Activated T-cell treated with anti-CD3 and anti-CD28 coated beads for 24 hours (primary cell): Measurements from ENCODE around the gene AQP3.
"Not testable (repeated sequence)": the region's sequence is repeated elsewhere in the genome, so short reads cannot be mapped to it uniquely, and the experiment has no call there.

Experiments used
- DNase-seq: peaks from one replicate; pipeline ENCODE4 v3.0.0-alpha.2; 2020; ENCODE audit warnings: low read depth

The AQP3 gene

GRCh38 chr9:33408087-33408486, 39.3 kb downstream of the AQP3 start:
- no peak for DNase-seq

DNA sequence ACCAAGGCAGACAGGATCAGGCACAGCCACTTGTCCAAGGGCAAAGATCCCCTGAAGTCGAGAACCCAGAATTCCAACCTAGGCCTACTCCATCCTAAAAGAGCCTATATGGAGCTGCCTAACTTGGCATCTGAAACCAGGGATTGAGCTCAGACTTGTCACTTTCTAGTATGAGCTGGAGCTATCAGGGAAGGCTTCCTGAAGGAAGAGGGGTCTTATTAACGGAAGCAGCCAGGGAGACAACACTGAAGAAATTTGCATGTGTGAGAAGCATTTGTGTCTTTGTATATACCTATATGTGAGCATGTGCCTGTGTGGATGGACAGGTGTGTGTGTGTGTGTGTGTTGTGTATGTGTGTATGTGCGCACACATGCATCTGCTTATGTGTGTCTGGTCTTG, 40.3 kb downstream of the AQP3 start:
- DNase-seq: no peak

- no peak for DNase-seq
Observed at GRCh38 chr9:33404788-33405362, 42.5 kb downstream of the AQP3 start.

DNA sequence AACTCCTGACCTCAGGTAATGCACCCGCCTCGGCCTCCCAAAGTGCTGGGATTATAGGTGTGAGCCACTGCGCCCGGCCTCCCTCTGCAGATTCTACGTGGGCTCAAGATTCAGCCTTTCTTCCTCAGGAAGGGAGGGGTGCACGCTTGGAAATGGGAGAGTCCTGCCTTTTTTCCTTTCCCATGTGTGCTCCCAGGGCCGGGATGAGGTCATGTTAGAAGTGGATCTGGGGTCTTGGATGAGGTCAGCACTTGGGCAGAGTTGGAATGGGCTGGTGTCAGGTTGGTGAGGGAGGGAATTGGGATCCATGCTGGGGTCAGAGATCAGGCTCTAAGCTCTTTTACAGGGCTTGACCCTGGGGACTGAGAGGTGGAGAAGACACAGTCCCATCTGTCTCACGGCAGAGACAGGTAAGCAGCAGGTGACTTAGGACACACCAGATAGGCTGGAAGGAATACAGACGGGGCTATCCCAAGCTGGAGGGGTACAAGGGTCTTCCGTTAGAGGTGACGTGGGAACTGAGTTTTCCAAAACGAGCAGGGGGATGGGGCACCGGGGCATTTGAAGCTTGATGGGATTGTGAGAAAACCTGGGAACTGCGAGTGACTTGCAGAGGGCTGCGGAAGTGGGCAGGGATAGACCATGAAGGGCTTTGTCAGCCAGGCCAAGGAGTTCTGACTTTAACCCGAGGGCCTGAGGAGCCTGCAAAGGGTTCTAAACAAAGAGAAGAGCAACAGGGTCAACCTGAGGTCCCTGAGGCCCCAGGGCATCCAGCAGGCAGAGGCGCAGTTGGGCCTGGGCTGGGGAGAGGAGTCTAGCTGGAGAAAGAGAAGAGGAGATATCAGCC, 43.2 kb downstream of the AQP3 start:
- DNase-seq: no peak

DNA sequence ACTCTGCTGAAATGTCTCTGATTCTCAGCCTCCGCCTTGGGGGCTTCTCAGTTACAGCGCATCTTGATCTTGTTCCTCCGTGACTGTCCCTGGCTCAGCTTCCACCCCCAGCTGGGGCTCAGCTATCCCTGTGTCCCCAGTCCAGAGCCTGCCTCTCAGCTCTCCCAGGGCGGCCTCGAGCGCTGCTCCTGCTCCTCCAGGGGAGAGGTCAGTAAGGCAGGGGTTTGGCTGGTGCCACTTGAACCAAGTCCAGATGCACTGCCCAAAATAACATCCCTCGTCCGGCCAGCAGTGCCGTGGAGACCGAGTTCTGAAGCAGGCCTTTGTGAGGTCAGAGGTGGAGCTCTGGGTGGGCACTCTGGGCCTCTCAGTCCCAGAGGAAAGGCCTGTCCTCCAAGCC, 45.0 kb downstream of the AQP3 start, which contains the start of gene AQP7:
Gene AQP7, minus strand, starts transcription at position 198 of the 400 bp plus-strand sequence. CDS start 1,306 bp downstream, outside the sequence.
- DNase-seq: not testable (repeated sequence)

GRCh38 chr9:33401809-33402208, 45.6 kb downstream of the AQP3 start:
- DNase-seq: not testable (repeated sequence)

GRCh38 chr9:33399047-33399446, 48.3 kb downstream of the AQP3 start:
- not testable (repeated sequence) for DNase-seq

DNA sequence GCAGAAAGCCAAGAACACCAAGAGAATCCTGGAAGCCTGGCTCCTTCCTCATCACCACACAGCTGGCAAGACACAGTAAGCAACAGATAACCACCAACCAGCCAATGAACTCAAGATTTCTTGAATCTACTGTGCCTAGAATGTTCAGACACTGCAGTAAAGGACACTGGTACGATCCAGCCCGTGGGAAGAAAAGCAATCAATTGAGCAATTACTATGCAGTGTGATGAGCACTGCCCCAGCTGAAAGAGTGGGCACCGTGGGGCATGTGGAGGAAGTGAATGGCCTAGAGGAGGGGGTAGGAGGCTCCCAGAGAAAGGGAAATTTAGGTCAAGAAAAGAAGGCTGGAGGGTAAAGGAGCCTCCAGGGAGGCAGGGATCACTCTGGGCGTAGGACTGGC, 49.6 kb downstream of the AQP3 start:
- not testable (repeated sequence) for DNase-seq

- not testable (repeated sequence) for DNase-seq
Observed at GRCh38 chr9:33395159-33395879, 52.1 kb downstream of the AQP3 start.

GRCh38 chr9:33393986-33394385, 53.4 kb downstream of the AQP3 start:
- DNase-seq: not testable (repeated sequence)

GRCh38 chr9:33393581-33393980, 53.8 kb downstream of the AQP3 start:
- no peak for DNase-seq

- DNase-seq: not testable (repeated sequence)
Observed at GRCh38 chr9:33392591-33393021, 54.8 kb downstream of the AQP3 start.
